NCI-H146 (cell line): ENCODE data around the gene HSPA1L.

ENCODE experiments used
- DNase-seq: peaks from one replicate; lab custom pipeline; 2025; lab: John Stamatoyannopoulos, UW

Gene HSPA1L

DNA sequence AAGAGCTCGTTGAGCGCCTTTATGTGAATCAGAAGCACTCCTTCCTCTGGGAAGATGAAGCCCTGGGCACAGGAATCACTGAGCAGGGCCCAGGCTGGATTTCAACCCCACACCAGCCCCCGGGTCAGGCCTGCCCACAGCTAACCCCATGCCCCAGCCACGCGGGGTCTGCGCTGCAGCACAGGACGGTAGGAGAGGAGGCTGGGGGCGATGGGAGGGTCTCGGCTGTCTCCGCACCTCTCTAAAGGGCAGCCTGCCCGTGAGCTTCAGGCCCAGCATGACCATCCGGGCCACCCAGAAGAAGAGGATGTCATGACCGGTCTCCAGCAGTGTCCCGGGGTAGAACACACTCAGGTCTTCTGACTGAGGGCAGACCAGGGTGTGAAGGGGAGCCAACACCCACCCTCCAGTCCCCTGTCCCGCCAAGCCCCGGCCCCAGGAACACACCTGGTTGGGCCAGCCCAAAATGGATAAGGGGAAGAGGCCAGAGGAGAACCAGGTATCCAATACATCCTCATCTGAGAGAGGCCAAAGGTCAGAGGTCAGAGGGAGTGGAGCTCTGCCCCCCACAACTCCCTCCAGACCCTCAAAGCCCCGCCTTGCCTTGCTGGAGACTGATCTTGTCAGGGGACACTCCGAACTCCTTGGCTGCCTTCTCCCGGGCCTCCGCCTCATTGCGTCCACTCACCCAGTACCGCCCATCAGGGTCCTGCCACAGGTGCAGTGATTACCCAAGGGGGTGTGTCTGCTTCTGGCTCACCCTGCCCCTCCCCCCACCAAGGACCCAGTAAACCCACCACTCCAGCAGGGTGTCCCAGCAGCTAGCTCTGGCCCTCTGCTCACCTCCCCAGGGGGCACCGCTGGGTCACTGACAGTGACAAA lies 33.6 kb downstream of the HSPA1L start:
- DNase-seq = no peak

DNA sequence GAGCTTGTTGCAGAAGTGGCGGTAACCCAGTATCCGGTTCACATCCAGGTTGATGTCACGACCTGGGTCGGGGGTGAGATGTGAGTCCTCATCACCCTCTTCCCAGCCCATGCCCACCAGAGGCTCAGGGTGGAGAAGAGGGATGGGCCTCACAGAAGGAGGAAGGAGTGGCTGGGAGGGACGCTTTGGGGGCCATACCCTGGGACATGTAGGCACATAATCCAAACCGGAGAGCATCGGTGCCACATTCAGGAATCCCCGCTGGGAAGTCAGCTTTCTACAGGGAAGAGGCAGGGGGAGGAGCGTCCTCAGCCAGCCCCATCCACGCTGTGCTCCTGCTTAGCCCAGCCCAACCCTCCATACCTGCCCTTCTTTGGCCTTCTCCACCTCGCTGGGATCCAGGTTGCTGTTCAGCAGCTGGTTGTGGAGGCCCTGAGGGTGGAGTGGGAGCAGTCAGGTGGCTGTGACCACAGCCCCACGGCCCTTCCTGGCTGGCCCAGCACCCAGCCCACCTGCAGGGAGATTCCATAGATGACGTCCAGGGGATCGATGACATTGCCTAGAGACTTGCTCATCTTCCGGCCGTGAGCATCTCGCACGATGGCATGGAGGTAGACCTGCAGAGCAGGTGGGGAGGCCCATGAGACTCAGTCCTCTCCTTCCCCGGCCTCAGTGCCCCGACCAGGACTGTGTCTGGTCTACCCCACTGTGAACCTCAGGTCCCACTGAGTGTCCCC lies 34.4 kb downstream of the HSPA1L start:
- no peak for DNase-seq

DNA sequence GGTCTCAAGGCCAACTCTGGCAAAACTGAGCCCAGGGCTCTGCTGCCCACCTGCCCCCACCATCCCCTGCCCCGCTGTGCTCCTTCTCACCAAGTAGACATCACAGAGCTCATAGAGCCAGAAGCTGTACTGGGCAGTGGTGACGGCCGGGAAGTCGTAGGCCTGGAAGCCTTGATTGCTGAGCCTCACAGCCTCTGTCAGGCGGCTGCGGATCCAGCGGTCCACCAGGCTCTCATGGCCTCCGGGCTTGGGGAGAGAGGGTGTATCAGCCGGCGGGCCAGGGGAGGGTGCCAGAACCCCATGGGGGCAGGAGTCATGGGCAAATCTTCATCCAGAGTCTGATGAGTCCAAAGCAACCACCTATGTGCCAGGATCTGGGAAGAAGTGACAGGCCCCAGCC lies 35.2 kb downstream of the HSPA1L start:
- DNase-seq = no peak

DNA sequence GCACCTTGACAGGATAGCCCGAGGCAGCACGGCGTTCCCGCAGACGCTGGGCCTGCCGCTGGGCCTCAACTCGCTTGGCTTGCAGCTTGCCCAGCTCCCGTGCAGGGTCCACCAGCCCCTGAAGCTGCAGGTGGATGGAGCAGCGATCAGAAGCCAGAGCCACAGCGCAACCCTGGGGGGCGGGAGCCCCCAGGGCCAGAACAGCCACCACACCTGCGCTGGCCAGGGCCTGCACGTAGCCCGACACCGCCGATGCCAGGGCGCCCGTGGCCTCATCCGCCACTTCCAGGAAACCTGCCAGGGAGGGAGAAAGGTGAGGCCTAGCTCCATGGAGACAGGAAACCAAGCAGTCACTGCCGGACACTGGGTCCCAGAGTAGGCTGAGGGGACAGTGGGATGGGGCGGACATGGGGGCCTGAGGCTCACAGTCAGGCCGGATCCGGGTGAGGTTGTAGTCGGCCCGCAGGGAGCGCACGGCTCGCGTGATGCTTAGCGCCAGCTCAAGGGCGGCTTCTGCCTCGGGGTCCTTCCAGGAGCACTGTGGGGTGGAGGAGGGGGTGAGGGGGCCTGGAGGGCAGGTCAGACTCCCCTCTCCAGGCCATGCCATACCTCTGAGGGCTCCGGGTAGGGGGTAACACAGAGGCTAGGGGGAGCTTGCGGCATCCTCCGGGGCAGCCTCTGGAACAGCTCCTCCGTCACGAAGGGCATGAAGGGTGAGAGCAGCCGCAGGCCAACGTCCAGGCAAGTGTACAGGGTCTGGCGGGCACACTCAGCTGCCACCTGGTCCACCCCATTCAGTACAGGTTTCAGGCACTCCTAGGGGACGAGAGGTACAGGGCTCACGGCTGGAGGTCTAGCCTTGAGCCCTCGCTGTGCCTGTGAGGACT lies 35.8 kb downstream of the HSPA1L start:
- DNase-seq = no peak

DNA sequence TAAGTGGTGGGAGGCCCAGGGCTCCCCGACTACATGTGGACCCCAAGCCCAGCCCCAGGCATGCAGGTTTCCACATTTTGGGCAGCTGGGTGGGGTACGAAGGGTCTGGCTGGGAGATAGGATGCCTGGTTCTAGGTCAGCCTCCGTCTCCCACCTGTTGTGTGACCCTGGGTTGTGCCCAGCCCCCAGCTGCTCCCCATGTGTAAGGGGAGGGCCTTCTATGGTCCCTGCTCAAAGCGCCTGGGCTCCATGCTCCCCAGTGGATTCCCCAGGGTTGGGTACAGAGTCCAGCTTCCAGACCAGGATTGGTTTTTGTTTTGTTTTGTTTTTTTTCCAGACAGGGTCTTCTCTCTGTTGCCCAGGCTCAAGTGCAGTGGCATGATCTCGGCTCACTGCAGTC lies 36.9 kb downstream of the HSPA1L start:
- DNase-seq = no peak

DNA sequence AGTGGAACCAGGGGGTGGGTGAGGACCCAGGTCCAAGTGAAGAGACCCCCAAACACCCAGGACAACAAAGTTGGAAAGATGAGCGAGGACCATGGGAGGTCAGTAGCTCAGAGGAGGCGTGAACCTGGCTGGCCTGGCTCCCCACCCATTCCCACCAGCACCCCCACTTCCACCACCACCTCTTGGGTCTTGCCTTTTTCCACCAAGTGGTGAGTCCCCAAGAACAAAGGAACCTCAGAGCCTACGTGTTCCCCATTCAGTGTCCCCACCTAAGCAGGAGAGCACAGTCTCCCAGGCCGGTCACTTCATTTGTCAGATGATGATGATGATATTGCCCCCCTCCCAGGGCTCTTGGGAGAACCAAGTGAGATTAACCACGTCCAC lies 37.4 kb downstream of the HSPA1L start:
- DNase-seq = no peak

DNA sequence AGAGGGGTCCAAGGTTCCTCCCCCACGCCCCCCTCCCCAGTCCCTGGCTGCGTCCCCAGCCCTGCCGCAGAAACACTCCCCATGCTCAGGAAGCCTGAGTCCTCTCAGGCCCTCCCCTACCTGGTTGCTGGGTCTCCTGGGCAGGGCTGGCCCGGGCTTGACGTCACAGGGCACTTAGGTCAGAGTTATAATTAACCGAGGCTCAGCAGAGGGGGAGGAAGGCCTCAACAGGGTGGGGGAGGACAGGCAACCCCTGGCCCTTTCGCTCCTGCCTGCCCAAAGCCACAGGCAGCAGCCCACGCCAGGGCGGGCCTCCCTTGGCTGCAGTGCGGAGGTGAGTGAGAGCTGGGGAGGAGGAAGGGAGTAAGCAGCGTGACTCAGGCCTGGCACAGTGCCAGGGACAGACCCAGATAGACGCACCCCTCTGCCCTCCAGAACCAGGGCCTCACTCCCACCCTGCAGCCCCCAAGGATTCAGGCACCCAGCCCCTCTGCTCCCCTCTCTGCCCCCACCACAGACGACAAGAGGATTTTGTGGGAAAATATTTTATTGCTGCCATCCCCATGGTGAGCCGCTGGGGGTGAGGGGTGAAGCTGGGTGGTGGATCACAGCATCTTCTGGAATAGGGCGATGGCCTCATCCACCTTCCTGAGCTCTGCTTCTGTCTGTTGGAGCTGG lies 38.0 kb downstream of the HSPA1L start, which contains the start of gene VWA7:
Gene VWA7 (minus strand): TSS at position 340 of the 678 bp plus-strand sequence. CDS start 549 bp downstream, outside the sequence.
- peak; percentile 77 for DNase-seq

DNA sequence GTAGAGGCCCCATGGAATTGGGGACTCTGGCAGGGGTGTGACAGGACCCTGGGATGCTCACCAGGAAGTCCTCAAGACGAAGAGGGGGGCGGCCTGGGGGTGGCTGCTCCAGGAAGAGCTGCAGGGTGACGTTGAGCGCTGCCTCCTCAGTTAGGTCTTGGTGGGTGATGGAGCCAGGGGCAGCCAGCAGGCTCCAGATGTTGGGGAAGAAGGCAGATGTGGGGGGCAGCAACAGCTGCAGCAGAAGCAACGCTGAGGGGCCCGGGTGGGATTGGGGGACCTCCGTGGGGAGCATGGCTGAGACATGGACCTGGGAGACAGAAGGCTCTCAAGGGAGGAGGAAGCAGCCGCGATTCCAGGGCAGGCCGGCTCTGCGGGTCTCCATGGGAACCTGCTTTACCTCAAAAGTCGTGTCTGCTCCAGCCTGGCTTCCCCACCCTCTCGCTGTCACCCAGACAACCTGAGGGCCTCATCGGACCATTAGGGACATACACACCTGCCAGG lies 38.5 kb downstream of the HSPA1L start:
- DNase-seq = peak; percentile 77

DNA sequence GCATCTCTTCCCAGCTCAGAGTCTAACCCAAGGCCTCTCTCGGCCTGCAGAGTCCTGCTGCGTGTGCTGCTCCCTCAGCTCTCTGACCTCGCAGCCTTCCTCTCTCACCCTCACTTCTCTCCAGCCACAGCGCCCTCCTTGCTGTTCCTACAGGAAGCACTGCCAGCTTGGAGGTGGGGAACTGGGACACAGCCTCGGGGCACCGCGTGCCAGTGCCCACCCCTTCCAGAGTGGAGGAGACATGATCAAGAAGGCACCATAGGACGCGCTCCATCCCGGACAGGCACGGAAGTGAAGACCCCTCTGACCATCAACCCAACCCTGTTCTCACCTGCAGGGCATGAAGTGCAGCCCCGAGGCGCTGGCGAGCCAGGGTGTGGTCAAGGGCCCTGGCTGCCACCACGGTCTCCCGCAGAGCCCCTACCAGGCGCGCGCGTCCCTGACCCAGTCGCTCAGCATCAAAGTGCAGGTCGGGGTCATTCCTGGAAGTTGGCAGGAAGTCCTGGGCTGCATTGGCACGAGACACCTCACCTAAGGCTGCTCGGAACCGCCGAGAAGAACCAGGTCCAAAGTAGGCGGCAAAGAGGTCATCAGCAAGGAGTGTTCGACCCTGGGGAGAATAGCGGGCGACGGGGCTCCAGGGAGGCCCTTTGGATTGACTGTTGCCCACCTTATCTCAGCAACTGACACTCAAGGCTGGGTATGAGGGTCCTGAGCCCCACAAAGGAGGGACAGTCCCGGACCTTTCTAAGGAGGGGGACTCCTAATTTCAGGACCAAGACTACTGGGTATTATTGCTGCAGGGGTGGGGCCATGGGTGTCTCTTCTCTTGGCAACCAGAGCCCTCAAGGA lies 39.2 kb downstream of the HSPA1L start:
- DNase-seq = no peak

DNA sequence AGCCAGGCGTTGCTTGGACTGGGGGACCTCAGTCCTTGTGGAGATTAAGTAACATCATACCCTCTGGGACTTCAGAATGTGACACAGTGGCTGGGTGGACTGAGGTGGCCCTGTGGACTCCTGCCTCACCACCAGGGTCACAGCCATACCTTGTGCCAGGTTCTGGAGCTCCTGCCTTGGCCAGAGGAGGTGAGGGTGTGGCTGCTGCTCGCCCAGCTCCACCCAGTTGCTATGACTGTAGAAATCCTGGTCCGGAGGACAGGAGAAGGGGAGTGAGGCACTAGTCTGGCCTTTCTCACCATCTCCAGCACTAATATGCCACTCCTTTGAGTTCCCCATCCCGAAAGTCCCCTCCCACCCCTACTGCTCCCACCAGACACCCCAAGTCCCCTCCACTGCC lies 39.9 kb downstream of the HSPA1L start:
- no peak for DNase-seq

DNA sequence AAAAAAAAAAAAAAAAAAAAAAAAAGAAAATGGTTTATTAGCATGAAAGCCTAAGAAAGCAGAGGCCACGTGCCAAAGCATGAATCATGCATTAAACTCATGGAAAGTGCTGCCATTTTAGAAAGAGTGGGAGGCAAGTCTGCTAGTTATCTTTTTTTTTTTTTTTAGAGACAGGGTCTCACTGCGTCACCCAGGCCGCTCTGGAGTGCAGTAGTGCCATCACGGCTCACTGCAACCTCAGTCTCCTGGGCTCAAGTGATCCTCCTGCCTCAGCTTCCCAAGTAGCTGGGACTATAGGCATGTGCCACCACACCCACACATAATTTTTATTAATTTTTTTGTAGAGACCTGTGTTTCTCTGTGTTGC lies 43.1 kb downstream of the HSPA1L start:
- DNase-seq = no peak

DNA sequence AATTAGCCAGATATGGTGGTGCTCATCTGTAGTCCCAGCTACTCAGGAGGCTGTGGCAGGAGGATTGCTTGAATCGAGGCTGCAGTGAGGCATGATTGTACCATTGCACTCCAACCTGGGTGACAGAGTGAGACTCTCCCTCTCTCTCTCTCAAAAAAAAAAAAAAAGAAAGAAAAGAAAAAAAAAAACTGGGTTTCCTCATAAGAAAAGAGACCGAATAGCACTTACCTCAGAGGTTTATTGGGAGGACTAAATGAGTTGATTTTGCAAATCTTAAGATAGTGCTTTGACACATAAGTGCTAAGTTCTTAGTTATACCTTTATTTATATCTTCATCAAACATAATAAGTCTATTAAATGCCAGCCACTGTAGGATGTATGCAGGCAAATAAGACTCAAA lies 44.2 kb downstream of the HSPA1L start:
- DNase-seq = no peak

DNA sequence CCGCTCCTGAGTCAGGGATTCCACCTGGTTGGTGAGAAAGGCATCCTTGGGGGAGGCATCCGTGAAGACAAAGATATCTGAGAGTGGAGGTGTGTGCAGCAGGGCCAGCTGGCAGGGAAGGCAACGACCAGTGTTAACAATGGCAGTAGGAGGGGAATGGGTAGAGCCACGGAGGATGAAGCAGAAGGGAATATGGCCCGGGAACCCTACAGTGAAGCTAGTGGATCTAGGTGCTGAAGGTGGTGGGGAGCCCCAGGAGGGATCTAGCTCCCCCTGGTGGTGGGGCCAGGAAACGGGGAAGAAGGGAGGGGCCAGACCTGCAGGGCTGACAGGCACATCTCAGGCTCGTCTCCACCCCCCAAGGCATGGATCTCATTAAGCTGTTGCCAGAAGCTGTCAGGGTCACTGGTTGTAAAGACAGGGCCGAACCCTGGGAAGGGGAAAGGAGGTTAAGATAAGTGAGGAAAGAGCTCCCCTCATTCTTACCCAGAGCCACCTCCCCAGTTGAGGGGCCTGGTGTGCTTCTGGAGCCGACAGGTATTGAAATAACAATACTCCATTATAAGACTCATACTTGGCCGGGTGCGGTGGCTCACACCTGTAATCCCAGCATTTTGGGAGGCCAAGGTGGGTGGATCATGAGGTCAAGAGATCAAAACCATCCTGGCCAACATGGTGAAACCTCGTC lies 45.3 kb downstream of the HSPA1L start:
- DNase-seq = peak; percentile 78

DNA sequence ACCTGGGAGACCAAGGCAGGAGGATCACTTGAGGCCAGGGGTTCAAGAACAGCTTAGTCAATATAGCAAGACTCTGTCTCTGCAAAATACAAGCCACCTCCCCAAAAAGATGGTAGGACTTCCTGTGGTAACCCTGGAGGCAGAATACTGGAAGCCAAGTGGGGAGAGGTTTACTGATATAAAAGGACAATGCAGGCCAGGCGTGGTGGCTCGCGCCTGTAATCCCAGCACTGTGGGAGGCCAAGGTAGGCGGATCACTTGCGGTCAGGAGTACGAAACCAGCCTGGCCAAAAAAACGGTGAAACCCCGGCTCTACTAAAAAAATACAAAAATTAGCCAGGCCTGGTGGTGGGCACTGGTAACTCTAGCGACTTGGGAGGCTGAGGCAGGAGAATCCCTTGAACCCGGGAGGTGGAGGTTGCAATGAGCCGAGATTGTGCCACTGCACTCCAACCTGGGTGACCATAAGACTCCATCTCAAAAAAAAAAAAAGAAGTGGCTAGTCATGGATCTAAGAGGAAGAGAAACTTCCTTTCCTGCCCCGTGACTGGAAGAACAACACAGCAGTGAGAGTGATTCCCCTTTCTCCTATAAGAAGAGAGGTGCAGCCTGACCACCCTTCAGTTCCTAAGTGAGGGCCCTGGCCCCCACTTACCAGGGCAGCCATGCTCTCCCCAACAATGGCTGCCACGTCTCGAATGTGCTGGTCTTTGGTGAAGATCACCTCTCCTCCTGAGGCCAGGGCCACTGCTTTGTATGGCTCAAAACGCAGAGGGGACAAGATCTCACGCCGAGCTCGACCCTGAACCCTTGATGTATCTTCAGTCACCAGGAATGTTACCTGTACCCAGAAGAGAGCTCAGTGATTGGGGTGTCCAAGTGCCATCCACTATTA lies 46.5 kb downstream of the HSPA1L start:
- no peak for DNase-seq

DNA sequence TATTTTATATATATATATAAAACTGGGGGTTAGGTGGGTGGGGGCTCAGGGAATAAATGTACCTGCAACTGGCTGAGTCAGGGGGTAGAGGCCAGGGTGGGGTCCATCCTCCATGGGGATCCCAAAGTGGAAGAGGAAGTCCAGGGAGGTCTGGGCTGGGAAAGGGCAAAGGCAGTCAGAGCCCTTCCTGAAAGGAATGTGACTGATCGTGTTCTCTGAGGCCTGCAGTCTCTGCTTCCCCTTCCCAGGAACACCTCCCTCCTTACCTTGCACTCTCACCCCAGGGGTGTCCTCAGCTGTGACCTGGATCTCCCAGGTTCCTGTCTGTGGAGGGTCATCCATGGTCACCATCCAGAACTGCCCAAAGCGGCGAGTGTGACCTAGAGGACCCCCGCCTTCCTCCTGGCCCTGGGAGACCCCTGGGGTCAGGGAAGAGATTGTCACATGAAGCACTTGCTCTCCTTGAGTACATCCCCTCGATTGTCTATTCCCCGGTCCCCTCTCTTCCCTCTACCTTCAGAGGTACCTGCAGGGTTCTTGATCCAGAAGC lies 47.9 kb downstream of the HSPA1L start:
- no peak for DNase-seq

DNA sequence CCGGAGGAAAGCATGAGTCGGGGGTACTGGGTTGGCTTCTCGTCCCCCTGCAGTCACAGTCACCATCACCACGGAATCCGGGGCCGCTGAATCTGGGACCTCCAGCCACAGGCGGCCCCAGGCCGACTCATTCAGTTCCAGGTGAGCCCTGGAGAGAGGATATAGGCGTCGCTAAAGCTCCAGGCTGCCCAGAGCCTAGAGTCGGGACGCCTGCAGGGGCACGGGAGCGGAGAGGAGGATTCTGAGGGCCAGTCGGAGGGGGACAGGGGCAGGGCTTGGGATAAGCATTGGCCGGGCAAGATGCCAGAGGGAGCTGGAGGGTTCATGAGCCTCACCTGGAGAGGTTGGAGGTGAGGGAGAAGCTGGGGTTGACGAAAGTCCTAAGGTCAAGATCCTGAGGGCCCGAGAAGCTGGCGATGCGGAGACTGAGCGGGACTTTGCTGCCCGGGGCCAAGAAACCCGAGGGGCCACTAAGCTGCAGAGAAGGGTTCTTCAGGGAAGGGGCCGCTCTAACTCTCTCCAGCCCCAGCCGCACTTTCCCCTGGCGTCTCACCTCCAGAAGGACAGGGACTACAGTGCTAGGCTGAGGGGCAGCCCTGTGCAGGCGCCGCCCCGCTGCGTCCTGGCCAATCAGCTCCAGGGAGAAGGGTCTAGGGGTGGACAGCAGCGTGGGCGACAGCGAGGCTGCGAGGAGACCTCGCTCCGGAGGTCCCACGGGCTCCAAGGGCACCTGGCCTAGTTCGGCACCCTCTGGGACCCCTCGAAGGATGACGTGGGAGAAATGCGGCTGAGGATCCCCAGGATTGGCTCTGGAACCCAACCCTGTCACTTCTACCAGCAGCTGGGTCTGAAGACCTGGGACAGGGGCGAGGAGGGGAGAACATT lies 48.9 kb downstream of the HSPA1L start:
- no peak for DNase-seq

DNA sequence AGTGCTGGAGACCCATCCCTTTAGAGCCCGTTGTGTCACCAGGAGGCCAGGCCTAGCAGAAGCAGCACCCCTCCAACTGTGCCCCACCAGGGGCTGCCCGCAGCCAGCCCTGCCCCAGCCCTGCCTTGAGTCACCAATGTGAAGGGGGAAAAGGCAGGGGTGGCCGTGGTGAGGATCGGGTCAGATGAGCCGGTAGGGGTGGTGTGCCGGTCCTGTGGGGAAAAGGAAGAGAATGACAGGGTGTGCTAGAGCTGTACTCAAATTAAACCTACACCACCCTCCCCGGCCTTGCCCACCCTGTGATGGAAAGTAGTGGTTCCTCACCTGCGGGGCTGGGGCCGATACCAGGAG lies 49.5 kb downstream of the HSPA1L start:
- DNase-seq = no peak

DNA sequence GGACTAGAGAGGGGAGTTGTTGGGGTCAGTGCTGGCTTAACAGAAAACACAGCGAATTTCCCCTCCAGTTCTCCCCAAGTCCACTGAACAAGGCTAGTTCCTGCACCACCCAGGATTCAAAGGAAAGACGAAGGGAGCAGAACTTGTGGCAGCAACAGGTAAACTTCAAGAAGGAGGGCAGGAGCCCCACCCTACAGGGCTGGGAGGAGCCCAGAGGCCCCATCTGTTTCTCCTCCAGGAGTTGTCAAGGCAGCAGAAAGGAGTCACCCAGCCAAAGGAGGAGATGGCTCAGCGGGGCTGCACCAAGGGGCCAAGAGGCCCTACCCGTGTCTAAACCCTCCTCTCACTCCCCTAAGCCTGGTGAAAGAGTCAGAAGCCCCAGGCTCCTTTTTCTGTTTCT lies 50.9 kb downstream of the HSPA1L start:
- no peak for DNase-seq
